ENCODE measurements around the gene NAV1.
"Not testable (repeated sequence)": the region's sequence is repeated elsewhere in the genome, so short reads cannot be mapped to it uniquely, and the experiment has no call there.

NAV1 gene

GRCh38 chr1:201538612-201539551 lies at the start of gene NAV1:
NAV1 (plus strand) TSS chr1:201539127; CDS start chr1:201622885, 83,758 bp downstream.
- DNase-seq, result no peak

DNA sequence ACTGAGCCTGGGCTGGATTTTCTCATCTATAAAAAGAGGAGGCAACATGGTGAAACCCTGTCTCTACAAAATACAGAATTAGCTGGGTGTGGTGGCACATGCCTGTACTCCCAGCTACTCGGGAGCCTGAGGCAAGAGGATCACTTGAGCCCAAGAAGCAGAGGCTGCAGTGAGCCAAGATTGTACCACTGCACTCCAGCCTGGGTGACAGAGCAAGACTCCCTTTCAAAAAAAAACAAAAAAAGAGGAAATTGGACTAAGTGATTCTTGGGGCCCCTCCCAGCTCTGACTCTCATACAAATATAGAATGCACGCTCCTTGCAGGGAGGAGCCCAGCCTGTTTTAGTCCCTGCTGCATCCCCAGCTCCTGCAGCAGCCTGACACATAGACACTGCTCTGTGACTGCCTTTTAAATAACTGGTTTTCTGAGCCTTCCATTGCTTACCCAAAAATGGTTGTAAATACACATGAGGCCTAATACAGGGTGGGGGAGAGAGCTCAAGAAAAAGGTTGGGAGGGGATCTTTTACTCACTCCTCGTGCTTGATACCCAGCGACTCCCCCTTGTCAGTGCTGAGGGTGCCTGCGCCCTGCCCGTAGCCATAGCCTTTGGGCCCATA lies 49.2 kb upstream of the NAV1 start:
- DNase-seq, result no peak

- no peak for DNase-seq
Measured at GRCh38 chr1:201490708-201491131, 48.2 kb upstream of the NAV1 start.

- no peak for DNase-seq
Measured at GRCh38 chr1:201491896-201492511, 46.9 kb upstream of the NAV1 start.

GRCh38 chr1:201493026-201493656 lies 45.8 kb upstream of the NAV1 start:
- not testable (repeated sequence) for DNase-seq

GRCh38 chr1:201493757-201494617 lies 44.9 kb upstream of the NAV1 start:
- no peak for DNase-seq

GRCh38 chr1:201495551-201496295 lies 43.2 kb upstream of the NAV1 start:
- no peak for DNase-seq

- DNase-seq, result no peak
Measured at GRCh38 chr1:201496296-201496690, 42.6 kb upstream of the NAV1 start.

DNA sequence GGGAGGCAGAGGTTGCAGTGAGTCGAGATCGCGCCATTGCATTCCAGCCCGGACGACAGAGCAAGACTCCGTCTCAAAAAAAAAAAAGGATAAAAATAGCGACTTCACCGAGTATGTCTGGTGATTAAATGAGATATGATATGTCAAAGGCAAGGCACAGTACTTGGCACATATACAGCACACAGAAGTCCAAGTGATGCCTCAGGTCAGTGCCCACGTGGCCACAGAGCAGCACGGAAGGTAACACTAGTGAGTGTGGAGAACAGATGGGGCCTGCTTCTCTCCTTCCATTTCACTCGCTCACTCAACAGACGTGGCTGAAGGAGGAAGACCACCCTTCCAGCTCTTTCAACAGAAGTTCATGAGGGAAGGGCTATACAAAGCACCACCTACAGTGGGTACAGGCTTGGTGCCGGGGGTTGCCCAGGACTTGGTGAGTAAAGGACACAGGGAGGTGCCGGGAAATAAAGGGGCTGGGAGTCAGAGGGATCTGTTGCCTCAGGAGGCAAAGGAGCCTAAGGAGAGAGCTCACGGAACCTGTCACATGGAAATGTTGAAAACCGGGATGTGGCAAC lies 40.9 kb upstream of the NAV1 start:
- no peak for DNase-seq

- DNase-seq, result no peak
Measured at GRCh38 chr1:201498621-201499020, 40.3 kb upstream of the NAV1 start.

DNA sequence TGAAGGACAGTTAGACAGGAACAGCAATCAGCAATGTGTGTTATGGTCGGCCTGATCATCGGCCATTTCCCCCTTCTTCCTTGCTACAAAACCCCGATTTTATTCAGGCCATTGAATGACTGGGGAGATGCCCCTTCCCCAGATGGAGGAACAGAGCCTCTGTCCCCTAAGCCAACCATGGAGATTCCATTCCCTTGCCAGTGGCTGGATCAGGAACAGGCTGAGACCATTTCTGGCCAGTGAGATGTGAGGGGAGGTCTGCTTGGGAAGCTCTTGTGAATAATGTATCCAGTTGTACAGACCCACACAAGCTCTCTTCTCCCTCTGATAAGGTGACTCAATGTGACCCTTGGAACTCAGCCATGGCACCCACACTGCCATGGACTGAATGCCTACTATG lies 39.7 kb upstream of the NAV1 start:
- no peak for DNase-seq

GRCh38 chr1:201499795-201500669 lies 38.9 kb upstream of the NAV1 start:
- no peak for DNase-seq

GRCh38 chr1:201500670-201501120 lies 38.2 kb upstream of the NAV1 start:
- DNase-seq, result no peak

GRCh38 chr1:201501144-201501543 lies 37.8 kb upstream of the NAV1 start:
- DNase-seq, result no peak

GRCh38 chr1:201501812-201502510 lies 37.0 kb upstream of the NAV1 start:
- DNase-seq, result no peak

DNA sequence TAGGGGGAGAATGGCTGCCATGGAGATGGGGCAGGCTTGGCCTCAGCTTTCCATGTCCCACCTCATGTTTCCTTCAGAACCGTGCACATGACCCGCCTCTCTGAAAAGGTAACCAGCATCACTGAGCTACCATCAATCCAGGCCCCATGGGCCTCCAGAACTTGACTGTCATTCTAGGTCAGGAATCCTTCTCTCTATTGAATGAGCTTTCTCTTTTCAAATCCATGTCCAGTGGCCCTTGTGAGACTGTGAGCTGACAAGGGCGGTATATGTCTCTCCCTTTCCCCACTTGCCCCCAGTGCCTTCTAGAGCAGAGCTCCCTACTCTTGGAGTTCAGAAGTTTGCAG lies 36.4 kb upstream of the NAV1 start:
- DNase-seq, result no peak

DNA sequence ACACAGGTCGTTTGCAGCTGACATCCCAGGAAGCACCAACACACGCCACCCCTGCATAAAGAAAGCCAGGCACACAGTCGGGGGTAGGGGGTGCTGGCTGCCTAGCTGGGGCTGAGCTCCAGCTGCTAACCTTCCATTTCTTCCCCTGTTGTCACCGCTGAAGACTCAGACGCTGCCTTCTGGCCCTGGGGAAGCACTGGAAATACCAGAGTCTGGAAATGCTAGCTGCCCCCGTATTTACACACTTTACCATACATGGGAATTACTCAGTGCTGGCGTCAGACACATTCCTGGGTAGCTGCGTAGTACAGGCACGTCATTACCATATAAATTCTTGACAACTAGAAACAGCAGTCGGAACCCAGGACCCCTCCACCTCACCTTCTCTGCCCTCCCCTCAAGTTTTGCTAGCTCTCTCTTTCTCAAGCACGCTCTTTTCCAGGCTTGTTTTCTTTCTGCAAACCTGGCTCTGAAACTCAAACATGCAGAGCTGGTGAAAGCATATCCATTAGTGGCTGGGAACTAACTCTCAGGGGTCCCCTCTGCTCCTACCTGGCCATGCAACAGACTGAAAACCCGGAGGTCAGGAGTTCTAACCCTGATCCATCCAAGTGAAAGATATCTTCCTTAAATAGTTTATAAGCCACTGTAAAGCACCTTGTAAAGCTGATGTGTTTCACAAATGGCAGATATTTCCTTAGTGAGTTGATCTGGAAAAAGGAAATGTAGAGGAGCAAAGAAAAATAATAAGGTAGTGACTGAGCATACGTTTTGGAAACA lies 35.3 kb upstream of the NAV1 start:
- DNase-seq, result no peak

GRCh38 chr1:201504179-201504631 lies 34.7 kb upstream of the NAV1 start:
- no peak for DNase-seq

Measured in activated gamma-delta T cell treated with Interleukin-2 at 50 U/mL for 16 hours (primary cell).